HCT116 (cell line): ENCODE results near the gene CTAGE1. TPM values are rescaled to one million over a fixed set of nuclear protein-coding genes. Genes with fewer than 3 reads are reported as not detected.

Experiments
- ATAC-seq: fragments of 200-7000 bp; cut with Tn5 transposase; 2 replicates; pipeline ENCODE4 v1.9.1; 2020; ENCODE audit warnings: mild to moderate bottlenecking, moderate library complexity
- Bru-seq: library from RNA; stranded (reverse); fragments of 400-500 nt; gene quantifications from one replicate; lab custom pipeline; 2021; lab: Mats Ljungman, UMichigan
- BruChase-seq, 2 experiments: library from RNA; stranded (reverse); fragments of 400-500 nt; gene quantifications; one replicate each; lab custom pipeline; 2021; lab: Mats Ljungman, UMichigan
- BruUV-seq: library from RNA; stranded (reverse); fragments of 400-500 nt; replicated peaks from 2 replicates; lab custom pipeline; 2021; lab: Mats Ljungman, UMichigan
- CTCF ChIA-PET: fragments of 300-600 bp; sonication (Branson Sonifier 250); formaldehyde crosslinking; loops from one replicate; lab custom pipeline; 2021; ENCODE audit warnings: antibody characterized with exemption; lab: Charles Lee
- POLR2A ChIA-PET: fragments of 300-600, 350-600 bp; sonication (Branson Sonifier 250); formaldehyde crosslinking; loops from one replicate; lab custom pipeline; 2021; ENCODE audit warnings: antibody characterized with exemption; lab: Charles Lee
- RAD21 ChIA-PET, 2 experiments: fragments of 300-600 bp; sonication (Branson Sonifier 250); formaldehyde crosslinking; loops; one replicate each; lab custom pipeline; 2023; ENCODE audit warnings: low total read pairs in 2 of 2; ENCODE audit not compliant: uncharacterized antibody in 2 of 2, unreplicated experiment in 2 of 2, low non-redundant PET in 1 of 2; lab: Charles Lee
- DNase-seq: peaks from one replicate; pipeline ENCODE4 v3.0.0-alpha.2; 2010; ENCODE audit warnings: low read depth, low spot score
- H2AFZ ChIP-seq: fragments of 200-600 bp; shearing (Covaris generic), sonication (generic); 2 replicates; pipeline ENCODE4 v1.6.1; 2017; ENCODE audit warnings: low read depth, mixed run types, mixed read lengths, antibody characterized with exemption, low read length; ENCODE audit not compliant: poor library complexity, severe bottlenecking
- H3K27ac ChIP-seq: 2 replicates; pipeline ENCODE4 v1.5.1; 2012; ENCODE audit warnings: low read depth, low read length
- H3K27me3 ChIP-seq: fragments of 200-600 bp; sonication (generic); 2 replicates; pipeline ENCODE4 v1.6.1; 2016; ENCODE audit warnings: mixed run types, low read length, mixed read lengths; ENCODE audit not compliant: insufficient read depth
- H3K36me3 ChIP-seq, 2 experiments: fragments of 200-500 bp in 1 of 2; fragments of 200-600 bp in 1 of 2; sonication (Bioruptor generic) in 1 of 2; sonication (generic) in 1 of 2; 2 replicates each; pipeline versions ENCODE4 v1.5.1 to v1.6.1; 2014 to 2016; ENCODE audit warnings: low read length in 2 of 2, inconsistent platforms in 1 of 2, mixed read lengths in 1 of 2, mixed run types in 1 of 2; ENCODE audit not compliant: insufficient read depth in 2 of 2, control insufficient read depth in 1 of 2
- H3K4me1 ChIP-seq, 2 experiments: fragments of 200-600 bp in 1 of 2; sonication (generic) in 1 of 2; 2 replicates each; pipeline versions ENCODE4 v1.5.1 to v1.6.1; 2012 to 2017; ENCODE audit warnings: low read length in 2 of 2, inconsistent platforms in 1 of 2, mild to moderate bottlenecking in 1 of 2, mixed read lengths in 1 of 2, mixed run types in 1 of 2, moderate library complexity in 1 of 2; ENCODE audit not compliant: insufficient read depth in 2 of 2, control insufficient read depth in 1 of 2
- H3K4me2 ChIP-seq: fragments of 200-600 bp; sonication (generic); 2 replicates; pipeline ENCODE4 v1.6.1; 2017; ENCODE audit warnings: mixed run types, low read length, mixed read lengths
- H3K4me3 ChIP-seq, 2 experiments: fragments of 200-600 bp in 1 of 2; sonication (generic) in 1 of 2; replicated peaks in 1 of 2; 2 replicates each; pipeline ENCODE4 v1.5.1; 2011 to 2016; ENCODE audit warnings: low read length in 2 of 2, control low read depth in 1 of 2, low read depth in 1 of 2, mild to moderate bottlenecking in 1 of 2, mixed read lengths in 1 of 2, mixed run types in 1 of 2
- H3K79me2 ChIP-seq: fragments of 200-600 bp; sonication (generic); 2 replicates; pipeline ENCODE4 v1.6.1; 2017; ENCODE audit warnings: mild to moderate bottlenecking, mixed run types, low read length, moderate library complexity, mixed read lengths; ENCODE audit not compliant: insufficient read depth
- H3K9ac ChIP-seq: fragments of 200-600 bp; sonication (generic); 2 replicates; pipeline ENCODE4 v1.6.1; 2016; ENCODE audit warnings: low read length, mixed read lengths
- H3K9me2 ChIP-seq: fragments of 200-600 bp; sonication (generic), shearing (Covaris generic); 2 replicates; pipeline ENCODE4 v1.6.1; 2017; ENCODE audit warnings: mixed run types, mild to moderate bottlenecking, moderate library complexity; ENCODE audit not compliant: insufficient read depth
- H3K9me3 ChIP-seq, 2 experiments: fragments of 200-500 bp in 1 of 2; fragments of 200-600 bp in 1 of 2; sonication (Bioruptor generic) in 1 of 2; sonication (generic) in 1 of 2; 2 replicates each; pipeline ENCODE4 v1.6.1; 2014 to 2017; ENCODE audit warnings: low read length in 2 of 2, mixed read lengths in 2 of 2, inconsistent platforms in 1 of 2, low read depth in 1 of 2, mild to moderate bottlenecking in 1 of 2, mixed run types in 1 of 2, moderate library complexity in 1 of 2; ENCODE audit not compliant: control insufficient read depth in 1 of 2, insufficient read depth in 1 of 2
- H4K20me1 ChIP-seq: fragments of 200-600 bp; sonication (generic), shearing (Covaris generic); 2 replicates; pipeline ENCODE4 v1.6.1; 2017; ENCODE audit warnings: mixed run types, mild to moderate bottlenecking, moderate library complexity; ENCODE audit not compliant: insufficient read depth
- ATF3 ChIP-seq: IDR thresholded peaks from 2 replicates; pipeline ENCODE4 v1.6.1; 2012
- CEBPB ChIP-seq: IDR thresholded peaks from 2 replicates; pipeline ENCODE4 v1.6.1; 2012; ENCODE audit warnings: low read depth
- FOSL1 ChIP-seq: IDR thresholded peaks from 2 replicates; pipeline ENCODE4 v1.6.1; 2012; ENCODE audit warnings: low read depth
- POLR2AphosphoS5 ChIP-seq: IDR thresholded peaks from 2 replicates; pipeline ENCODE4 v1.6.1; 2011; ENCODE audit warnings: mild to moderate bottlenecking, low read depth, low read length, moderate library complexity
- SP1 ChIP-seq: IDR thresholded peaks from 2 replicates; pipeline ENCODE4 v1.6.1; 2012; ENCODE audit warnings: low read depth
- TCF7L2 ChIP-seq: IDR thresholded peaks from 2 replicates; pipeline ENCODE4 v1.7.0; 2011; ENCODE audit warnings: borderline replicate concordance, inconsistent platforms; ENCODE audit not compliant: insufficient read depth, insufficient read length; ENCODE audit errors: extremely low read depth
- intact Hi-C: fragments of 100-400 bp; cut with micrococcal nuclease; formaldehyde crosslinking; loops from 2 replicates; pipeline ENCODE4 v1.10.0; 2022
- long read RNA-seq: library from polyadenylated mRNA; unstranded; transcript quantifications from one replicate; pipeline ENCODE4 v2.0.0, GENCODE V29; 2021; ENCODE audit not compliant: unreplicated experiment
- polyA plus RNA-seq: library from polyadenylated mRNA; unstranded; fragments of >200 nt; gene quantifications from 2 replicates; pipeline ENCODE4 v1.2.1, GENCODE V29; 2012; ENCODE audit warnings: missing spikeins
- total RNA-seq: library from RNA; stranded (reverse); gene quantifications from one replicate; pipeline ENCODE4 v1.2.1, GENCODE V29; 2021; ENCODE audit not compliant: unreplicated experiment
- TF ChIP-seq, protein P1 (sequence below): IDR thresholded peaks from 2 replicates; pipeline ENCODE4 v1.6.1; 2012

CTAGE1 gene, protein sequence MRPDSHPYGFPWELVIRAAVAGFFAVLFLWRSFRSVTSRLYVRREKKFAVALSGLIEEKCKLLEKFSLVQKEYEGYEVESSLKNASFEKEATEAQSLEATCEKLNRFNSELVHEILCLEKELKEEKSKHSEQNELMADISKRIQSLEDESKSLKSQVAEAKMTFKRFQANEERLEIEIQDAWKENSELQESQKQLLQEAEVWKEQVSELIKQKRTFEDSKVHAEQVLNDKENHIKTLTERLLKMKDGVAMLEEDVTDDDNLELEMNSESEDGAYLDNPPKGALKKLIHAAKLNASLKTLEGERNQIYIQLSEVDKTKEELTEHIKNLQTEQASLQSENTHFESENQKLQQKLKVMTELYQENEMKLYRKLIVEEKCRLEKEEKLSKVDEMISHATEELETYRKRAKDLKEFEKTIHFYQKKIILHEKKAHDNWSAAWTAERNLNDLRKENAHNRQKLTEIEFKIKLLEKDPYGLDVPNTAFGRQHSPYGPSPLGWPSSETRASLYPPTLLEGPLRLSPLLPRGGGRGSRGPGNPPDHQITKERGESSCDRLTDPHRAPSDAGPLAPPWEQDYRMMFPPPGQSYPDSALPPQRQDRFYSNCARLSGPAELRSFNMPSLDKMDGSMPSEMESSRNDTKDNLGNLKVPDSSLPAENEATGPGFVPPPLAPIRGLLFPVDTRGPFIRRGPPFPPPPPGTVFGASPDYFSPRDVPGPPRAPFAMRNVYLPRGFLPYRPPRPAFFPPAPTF
- total RNA-seq (not detected), Bru-seq, nascent RNA (not detected), BruChase-seq, experiment 1, labeled RNA remaining after a 6-hour chase (percentile 20 among the genes with signal in this experiment), BruChase-seq, experiment 2, labeled RNA remaining after a 2-hour chase (percentile 19 among the genes with signal in this experiment)
- not detected in 2 replicates for polyA plus RNA-seq
- long read RNA-seq = 0 reads

DNA sequence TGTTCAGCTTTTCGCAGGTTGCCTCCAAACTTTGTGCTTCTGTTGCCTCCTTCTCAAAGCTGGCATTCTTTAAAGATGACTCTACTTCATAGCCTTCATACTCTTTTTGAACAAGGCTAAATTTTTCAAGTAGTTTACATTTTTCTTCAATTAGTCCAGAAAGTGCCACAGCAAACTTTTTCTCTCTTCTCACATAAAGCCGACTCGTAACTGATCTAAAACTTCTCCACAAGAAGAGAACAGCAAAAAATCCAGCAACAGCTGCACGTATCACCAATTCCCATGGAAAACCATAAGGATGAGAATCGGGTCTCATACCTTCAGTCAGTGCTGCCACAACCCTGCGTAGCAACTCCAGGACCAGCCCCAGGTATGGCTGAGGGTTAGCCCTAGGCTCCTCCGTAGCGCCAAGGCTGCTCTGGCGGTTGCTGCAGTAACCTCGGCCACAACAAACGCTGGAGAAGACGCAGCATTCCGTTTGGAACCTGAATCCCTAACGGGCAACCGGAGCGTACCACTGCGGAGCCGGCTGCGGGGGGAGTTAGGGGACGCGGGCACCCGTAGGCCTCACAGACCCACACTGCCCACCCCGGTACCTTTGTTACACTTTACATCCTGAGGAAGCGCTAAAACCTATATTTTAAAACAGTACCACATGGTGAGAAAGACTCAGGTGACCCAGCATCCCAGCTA is at the start of gene CTAGE1:
TSS of gene CTAGE1 (minus strand) at position 420 of the 693 bp plus-strand sequence. CDS start at position 316, 104 bp downstream.
- no peak within 1 kb of the TSS for H3K4me3 ChIP-seq
- H3K9me2 ChIP-seq = no peaks in the 10 kb centered on the region
- CTCF ChIA-PET = no interaction called here
- H3K9ac ChIP-seq = no peak within 1 kb of the TSS
- H3K79me2 ChIP-seq = no peaks in the 10 kb centered on the region
- POLR2A ChIA-PET = no interaction called here
- H3K9me3 ChIP-seq = no peaks in the 10 kb centered on the region
- DNase-seq (no peak), ATAC-seq (no peak)
- H4K20me1 ChIP-seq = no peaks in the 10 kb centered on the region
- H3K27ac ChIP-seq = no peak within 1 kb of the TSS
- H2AFZ ChIP-seq = no peak within 1 kb of the TSS
- RAD21 ChIA-PET = no interaction called here
- H3K4me2 ChIP-seq = no peak within 1 kb of the TSS
- BruUV-seq = no TSS peak
- no peaks in the 10 kb centered on the region for H3K4me1 ChIP-seq
- intact Hi-C loops = no loop called here
- no peaks in the 10 kb centered on the region for H3K36me3 ChIP-seq
- TF ChIP-seq FOSL1 (no peak), TCF7L2 (no peak), ATF3 (no peak), CEBPB (no peak), POLR2AphosphoS5 (no peak), SP1 (no peak)
- TF ChIP-seq, protein P1, sequence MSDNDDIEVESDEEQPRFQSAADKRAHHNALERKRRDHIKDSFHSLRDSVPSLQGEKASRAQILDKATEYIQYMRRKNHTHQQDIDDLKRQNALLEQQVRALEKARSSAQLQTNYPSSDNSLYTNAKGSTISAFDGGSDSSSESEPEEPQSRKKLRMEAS = no peak
- H3K27me3 ChIP-seq = no peaks in the 10 kb centered on the region
